Hepatocyte (in vitro differentiated cells): ENCODE measurements around the gene CST2. TPM values are rescaled to one million over a fixed set of nuclear protein-coding genes. Genes with fewer than 3 reads are reported as not detected.

ENCODE experiments used
- DNase-seq: peaks from one replicate; pipeline ENCODE4 v3.0.0-alpha.2; 2016; ENCODE audit warnings: low spot score
- H2AFZ ChIP-seq: fragments of 200-600 bp; sonication (generic); 2 replicates; pipeline ENCODE4 v1.6.0; 2016; ENCODE audit warnings: antibody characterized with exemption, mild to moderate bottlenecking
- H3K27ac ChIP-seq: fragments of 200-600 bp; sonication (generic); 2 replicates; pipeline ENCODE4 v1.5.1; 2016; ENCODE audit warnings: mild to moderate bottlenecking
- H3K27me3 ChIP-seq: fragments of 200-600 bp; sonication (generic); 2 replicates; pipeline ENCODE4 v1.6.1; 2016
- H3K36me3 ChIP-seq: fragments of 200-600 bp; sonication (generic); replicated peaks from 2 replicates; pipeline ENCODE4 v1.5.1; 2016; ENCODE audit warnings: low read depth; ENCODE audit not compliant: insufficient read depth
- H3K4me1 ChIP-seq: fragments of 200-600 bp; sonication (generic); 2 replicates; pipeline ENCODE4 v1.5.1; 2016; ENCODE audit warnings: mild to moderate bottlenecking, moderate library complexity; ENCODE audit not compliant: insufficient read depth
- H3K4me2 ChIP-seq: fragments of 200-600 bp; sonication (generic); 2 replicates; pipeline ENCODE4 v1.6.0; 2016
- H3K4me3 ChIP-seq: fragments of 200-600 bp; sonication (generic); 2 replicates; pipeline ENCODE4 v1.5.1; 2016; ENCODE audit warnings: mild to moderate bottlenecking
- H3K79me2 ChIP-seq: fragments of 200-600 bp; sonication (generic); 2 replicates; pipeline ENCODE4 v1.6.0; 2017; ENCODE audit warnings: mild to moderate bottlenecking
- H3K9me2 ChIP-seq: fragments of 200-600 bp; sonication (generic); replicated peaks from 2 replicates; pipeline ENCODE4 v1.6.0; 2017; ENCODE audit warnings: mild to moderate bottlenecking; ENCODE audit not compliant: insufficient read depth
- H3K9me3 ChIP-seq: fragments of 200-600 bp; sonication (generic); 2 replicates; pipeline ENCODE4 v1.5.1; 2016; ENCODE audit warnings: low read depth, mild to moderate bottlenecking
- H4K20me1 ChIP-seq: fragments of 200-600 bp; sonication (generic); 2 replicates; pipeline ENCODE4 v1.6.0; 2016; ENCODE audit warnings: mild to moderate bottlenecking; ENCODE audit not compliant: insufficient read depth, poor library complexity, severe bottlenecking
- CTCF ChIP-seq: fragments of 200-600 bp; sonication (generic); IDR thresholded peaks from 2 replicates; pipeline ENCODE4 v1.5.1; 2016; ENCODE audit warnings: antibody characterized with exemption, mild to moderate bottlenecking; ENCODE audit not compliant: poor library complexity
- EZH2 ChIP-seq: fragments of 200-600 bp; sonication (generic); IDR thresholded peaks from 2 replicates; pipeline ENCODE4 v1.6.1; 2016; ENCODE audit warnings: antibody characterized with exemption, mild to moderate bottlenecking, borderline replicate concordance
- EZH2phosphoT487 ChIP-seq: fragments of 200-600 bp; sonication (generic); IDR thresholded peaks from one replicate; pipeline ENCODE4 v1.6.1; 2018; ENCODE audit warnings: antibody characterized with exemption, mild to moderate bottlenecking, low read depth, moderate library complexity; ENCODE audit not compliant: unreplicated experiment, severe bottlenecking
- WGBS: methylation state at CpG from one replicate; pipeline ENCODE4 v1.1.6; 2016; ENCODE audit warnings: low lambda C conversion rate; ENCODE audit errors: missing lambda C conversion rate; 5-methylcytosine and 5-hydroxymethylcytosine counted together
- polyA plus RNA-seq: library from polyadenylated mRNA; unstranded; fragments of >200 nt; fragmentation: Nextera tagmentation; extraction: Ambion mirVana; gene quantifications from 2 replicates; pipeline ENCODE4 v1.2.1, GENCODE V29; 2016
- total RNA-seq: library from RNA; depleted of rRNA; stranded (reverse); fragments of >200 nt; gene quantifications from 2 replicates; pipeline ENCODE4 v1.2.3, GENCODE V29; 2014

The CST2 gene
- total RNA-seq (not detected in 2 replicates), polyA plus RNA-seq (not detected in 2 replicates)

GRCh38 chr20:23826541-23827021 is at the start of gene CST2:
Gene CST2 (minus strand): TSS chr20:23826729. CDS start chr20:23826660, 69 bp downstream.
- H3K4me3 ChIP-seq = no peak within 1 kb of the TSS
- H4K20me1 ChIP-seq = no peaks in the 10 kb centered on the region
- no peaks in the 10 kb centered on the region for H3K27me3 ChIP-seq
- H3K9me3 ChIP-seq = no peaks in the 10 kb centered on the region
- H3K4me2 ChIP-seq = no peak within 1 kb of the TSS
- no peak within 1 kb of the TSS for H2AFZ ChIP-seq
- no peak within 1 kb of the TSS for H3K27ac ChIP-seq
- H3K36me3 ChIP-seq = no peaks in the 10 kb centered on the region
- no peaks in the 10 kb centered on the region for H3K4me1 ChIP-seq
- no peak for DNase-seq
- H3K9me2 ChIP-seq = no peaks in the 10 kb centered on the region
- WGBS = 67% methylated on average over 2 of the region's 4 CpGs
- no peaks in the 10 kb centered on the region for H3K79me2 ChIP-seq
- TF ChIP-seq CTCF (no peak), EZH2 (no peak), EZH2phosphoT487 (no peak)

GRCh38 chr20:23875606-23876237 is 49.2 kb upstream of the CST2 start:
- no peaks in the 10 kb centered on the region for H3K79me2 ChIP-seq
- H3K36me3 ChIP-seq = no peaks in the 10 kb centered on the region
- H2AFZ ChIP-seq = no peak overlapping the region
- no peaks in the 10 kb centered on the region for H3K27me3 ChIP-seq
- no peak overlapping the region for H3K4me3 ChIP-seq
- WGBS = 87% methylated on average over 6 of the region's 6 CpGs
- TF ChIP-seq EZH2 (no peak), CTCF (no peak), EZH2phosphoT487 (no peak)
- H4K20me1 ChIP-seq = no peaks in the 10 kb centered on the region
- DNase-seq = no peak
- peaks cover 5% of the 10 kb centered on the region for H3K4me1 ChIP-seq
- H3K4me2 ChIP-seq = no peak overlapping the region
- H3K9me3 ChIP-seq = no peaks in the 10 kb centered on the region
- no peak overlapping the region for H3K27ac ChIP-seq
- no peaks in the 10 kb centered on the region for H3K9me2 ChIP-seq

- Histone ChIP-seq H3K4me1 (no peaks in the 10 kb centered on the region), H3K27me3 (no peaks in the 10 kb centered on the region), H3K9me2 (no peaks in the 10 kb centered on the region), H4K20me1 (no peaks in the 10 kb centered on the region), H3K79me2 (no peaks in the 10 kb centered on the region), H3K27ac (no peak overlapping the region), H3K36me3 (no peaks in the 10 kb centered on the region), H3K4me3 (no peak overlapping the region), H3K4me2 (no peak overlapping the region), H3K9me3 (no peaks in the 10 kb centered on the region), H2AFZ (no peak overlapping the region)
- TF ChIP-seq CTCF (no peak), EZH2phosphoT487 (no peak), EZH2 (no peak)
- WGBS = 88% methylated on average over 5 of the region's 5 CpGs
- DNase-seq = no peak
Measured at GRCh38 chr20:23874747-23875146, 48.2 kb upstream of the CST2 start.
